ENCODE data around the gene PTPRT. TPM values are rescaled to one million over a fixed set of nuclear protein-coding genes. Genes with fewer than 3 reads are reported as not detected.

The PTPRT gene
- total RNA-seq, 4 donors from 2014 or later = 0.04 TPM; not detected in 3

DNA sequence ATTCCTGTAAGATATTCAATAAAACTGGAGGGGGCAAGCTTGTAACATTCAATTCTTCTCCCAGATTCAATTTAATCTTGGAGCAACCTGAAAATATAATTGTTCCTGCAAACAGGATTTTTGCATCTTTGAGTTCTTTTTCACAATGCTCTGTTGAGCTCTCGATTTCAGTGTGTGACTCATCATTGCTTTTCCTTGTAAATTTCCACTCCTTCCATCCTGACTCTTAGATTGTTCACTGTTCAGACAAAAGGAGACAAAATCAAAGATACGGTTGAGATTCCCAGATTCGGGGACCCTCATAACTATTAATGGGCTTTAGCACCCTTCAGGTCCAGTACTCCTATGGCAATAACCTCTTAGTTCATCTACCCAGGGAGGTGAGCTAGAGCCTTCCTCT lies 999.6 kb downstream of the PTPRT start:
- H3K36me3 ChIP-seq = no peaks in the 10 kb centered on the region

GRCh38 chr20:42186337-42186736 lies 1003.4 kb downstream of the PTPRT start:
- Histone ChIP-seq H3K9me3 (no peaks in the 10 kb centered on the region), H3K27ac (no peak overlapping the region), H3K4me3 (no peak overlapping the region), H3K36me3 (no peaks in the 10 kb centered on the region), H3K4me1 (no peaks in the 10 kb centered on the region), H3K27me3 (peaks cover 5% of the 10 kb centered on the region)
- 60 to 67% methylated on average over 2 to 3 of the region's 3 CpGs for WGBS, 2 donors (ENCODE audit: low coverage in 1 of 2)
- no peak for TF ChIP-seq EP300 (IDR thresholded peaks at IDR 0.05)
- no peak for TF ChIP-seq POLR2A (IDR thresholded peaks at IDR 0.05)
- TF ChIP-seq CTCF (IDR thresholded peaks at IDR 0.05) = no peak
- ATAC-seq = no peak

More for the DNA sequence above, 999.6 kb downstream of the PTPRT start:
- no peaks in the 10 kb centered on the region for H3K4me1 ChIP-seq
- TF ChIP-seq CTCF (IDR thresholded peaks at IDR 0.05) = no peak
- TF ChIP-seq EP300 (IDR thresholded peaks at IDR 0.05) = no peak
- no peak for TF ChIP-seq POLR2AphosphoS5 (IDR thresholded peaks at IDR 0.05)
- TF ChIP-seq POLR2A (IDR thresholded peaks at IDR 0.05) = no peak
- ATAC-seq = no peak
- WGBS, 2 donors (ENCODE audit: low coverage in 1 of 2) = 60 to 79% methylated on average over 3 of the region's 3 CpGs
- no peak overlapping the region for H3K4me3 ChIP-seq
- no peak overlapping the region for H3K27ac ChIP-seq
- no peaks in the 10 kb centered on the region for H3K9me3 ChIP-seq
- H3K27me3 ChIP-seq = peaks cover 5% of the 10 kb centered on the region

DNA sequence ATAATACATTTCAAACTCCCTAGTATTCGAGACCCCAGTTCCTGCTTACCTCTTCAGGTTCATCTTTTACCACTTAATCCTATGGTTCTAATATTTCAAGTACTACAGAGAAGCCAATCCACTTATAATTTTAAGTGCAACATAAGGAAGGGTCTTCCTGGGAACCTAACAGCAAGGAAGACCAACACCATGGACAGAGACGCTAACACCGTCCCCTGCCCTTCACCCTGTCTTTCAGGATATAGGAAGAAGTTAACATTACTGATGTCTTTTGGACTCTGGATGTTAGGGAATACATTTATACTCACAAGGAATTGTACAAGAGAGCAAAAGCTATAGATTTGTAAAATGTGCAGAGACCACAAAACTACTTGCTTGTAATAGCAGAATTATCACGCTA lies 1006.6 kb downstream of the PTPRT start:
- Histone ChIP-seq H3K27ac (no peak overlapping the region), H3K4me1 (no peaks in the 10 kb centered on the region), H3K36me3 (no peaks in the 10 kb centered on the region), H3K4me3 (no peak overlapping the region), H3K9me3 (no peaks in the 10 kb centered on the region), H3K27me3 (peaks cover 5% of the 10 kb centered on the region)
- ATAC-seq = no peak
- 38 to 54% methylated on average over 4 of the region's 4 CpGs for WGBS, 2 donors (ENCODE audit: low coverage in 1 of 2)
- TF ChIP-seq POLR2AphosphoS5 (IDR thresholded peaks at IDR 0.05) (no peak), POLR2A (IDR thresholded peaks at IDR 0.05) (no peak), EP300 (IDR thresholded peaks at IDR 0.05) (no peak), CTCF (IDR thresholded peaks at IDR 0.05) (no peak)

- no peak for TF ChIP-seq EP300 (IDR thresholded peaks at IDR 0.05)
- no peak for TF ChIP-seq POLR2AphosphoS5 (IDR thresholded peaks at IDR 0.05)
- TF ChIP-seq CTCF (IDR thresholded peaks at IDR 0.05) = no peak
- no peak for TF ChIP-seq POLR2A (IDR thresholded peaks at IDR 0.05)
- no peak overlapping the region for H3K27ac ChIP-seq
- H3K36me3 ChIP-seq = no peaks in the 10 kb centered on the region
- no peak overlapping the region for H3K4me3 ChIP-seq
- no peaks in the 10 kb centered on the region for H3K4me1 ChIP-seq
- no peaks in the 10 kb centered on the region for H3K9me3 ChIP-seq
- peaks cover 5% of the 10 kb centered on the region for H3K27me3 ChIP-seq
- no peak for ATAC-seq
These were observed 1008.6 kb downstream of the PTPRT start for GRCh38 chr20:42181064-42181463.

GRCh38 chr20:42179768-42180167 lies 1009.9 kb downstream of the PTPRT start:
- TF ChIP-seq CTCF (IDR thresholded peaks at IDR 0.05) = no peak
- no peak for TF ChIP-seq POLR2A (IDR thresholded peaks at IDR 0.05)
- Histone ChIP-seq H3K4me1 (no peaks in the 10 kb centered on the region), H3K9me3 (no peaks in the 10 kb centered on the region), H3K27ac (no peak overlapping the region), H3K36me3 (no peaks in the 10 kb centered on the region), H3K27me3 (peaks cover 7% of the 10 kb centered on the region), H3K4me3 (no peak overlapping the region)
- no peak for ATAC-seq
- WGBS, 2 donors (ENCODE audit: low coverage in 1 of 2) = 21 to 28% methylated on average over 3 to 4 of the region's 4 CpGs

All from gastroesophageal sphincter (tissue), 4 donors.